GM19452 (cell line): ENCODE results near the gene TSPAN12.
"Not testable (repeated sequence)": the region's sequence is repeated elsewhere in the genome, so short reads cannot be mapped to it uniquely, and the experiment has no call there.

Experiments used
- ATAC-seq: cut with Tn5 transposase; IDR thresholded peaks from one replicate; pipeline ENCODE4 v1.9.1; 2021; ENCODE audit not compliant: unreplicated experiment

Gene TSPAN12

GRCh38 chr7:120807390-120807789 lies 50.6 kb downstream of the TSPAN12 start:
- ATAC-seq: no peak

GRCh38 chr7:120806669-120807068 lies 51.3 kb downstream of the TSPAN12 start:
- ATAC-seq: peak; percentile 76

- peak; percentile 47 for ATAC-seq
Observed at GRCh38 chr7:120805636-120806388, 52.1 kb downstream of the TSPAN12 start.

- no peak for ATAC-seq
Observed at GRCh38 chr7:120802751-120803150, 55.2 kb downstream of the TSPAN12 start.

- no peak for ATAC-seq
Observed at GRCh38 chr7:120799813-120800475, 58.0 kb downstream of the TSPAN12 start.

- ATAC-seq: no peak
Observed at GRCh38 chr7:120799147-120799546, 58.8 kb downstream of the TSPAN12 start.

- ATAC-seq: no peak
Observed at GRCh38 chr7:120797026-120797645, 60.8 kb downstream of the TSPAN12 start.

- ATAC-seq: no peak
Observed at GRCh38 chr7:120794106-120794729, 63.7 kb downstream of the TSPAN12 start.

GRCh38 chr7:120793213-120793936 lies 64.6 kb downstream of the TSPAN12 start:
- no peak for ATAC-seq

- no peak for ATAC-seq
Observed at GRCh38 chr7:120792861-120793130, 65.1 kb downstream of the TSPAN12 start.

GRCh38 chr7:120792091-120792860 lies 65.7 kb downstream of the TSPAN12 start:
- peak; percentile 93 for ATAC-seq

- no peak for ATAC-seq
Observed at GRCh38 chr7:120785095-120785494, 72.8 kb downstream of the TSPAN12 start.

- no peak for ATAC-seq
Observed at GRCh38 chr7:120783721-120784120, 74.2 kb downstream of the TSPAN12 start.

GRCh38 chr7:120783273-120783672 lies 74.7 kb downstream of the TSPAN12 start:
- ATAC-seq: no peak

- not testable (repeated sequence) for ATAC-seq
Observed at GRCh38 chr7:120781924-120782323, 76.0 kb downstream of the TSPAN12 start.

- no peak for ATAC-seq
Observed at GRCh38 chr7:120780938-120781337, 77.0 kb downstream of the TSPAN12 start.

- not testable (repeated sequence) for ATAC-seq
Observed at GRCh38 chr7:120780451-120780850, 77.5 kb downstream of the TSPAN12 start.

- ATAC-seq: not testable (repeated sequence)
Observed at GRCh38 chr7:120779078-120779477, 78.9 kb downstream of the TSPAN12 start.

- ATAC-seq: no peak
Observed at GRCh38 chr7:120775755-120776154, 82.2 kb downstream of the TSPAN12 start.

GRCh38 chr7:120774481-120774880 lies 83.5 kb downstream of the TSPAN12 start:
- no peak for ATAC-seq
